ENCODE data around the gene RPL23. TPM values are rescaled to one million over a fixed set of nuclear protein-coding genes. Genes with fewer than 3 reads are reported as not detected.

Gene RPL23
- polyA plus RNA-seq (2013, experiment 1 of 2): 1,978 TPM
- polyA plus RNA-seq (2013, experiment 2 of 2): 2,117 TPM

DNA sequence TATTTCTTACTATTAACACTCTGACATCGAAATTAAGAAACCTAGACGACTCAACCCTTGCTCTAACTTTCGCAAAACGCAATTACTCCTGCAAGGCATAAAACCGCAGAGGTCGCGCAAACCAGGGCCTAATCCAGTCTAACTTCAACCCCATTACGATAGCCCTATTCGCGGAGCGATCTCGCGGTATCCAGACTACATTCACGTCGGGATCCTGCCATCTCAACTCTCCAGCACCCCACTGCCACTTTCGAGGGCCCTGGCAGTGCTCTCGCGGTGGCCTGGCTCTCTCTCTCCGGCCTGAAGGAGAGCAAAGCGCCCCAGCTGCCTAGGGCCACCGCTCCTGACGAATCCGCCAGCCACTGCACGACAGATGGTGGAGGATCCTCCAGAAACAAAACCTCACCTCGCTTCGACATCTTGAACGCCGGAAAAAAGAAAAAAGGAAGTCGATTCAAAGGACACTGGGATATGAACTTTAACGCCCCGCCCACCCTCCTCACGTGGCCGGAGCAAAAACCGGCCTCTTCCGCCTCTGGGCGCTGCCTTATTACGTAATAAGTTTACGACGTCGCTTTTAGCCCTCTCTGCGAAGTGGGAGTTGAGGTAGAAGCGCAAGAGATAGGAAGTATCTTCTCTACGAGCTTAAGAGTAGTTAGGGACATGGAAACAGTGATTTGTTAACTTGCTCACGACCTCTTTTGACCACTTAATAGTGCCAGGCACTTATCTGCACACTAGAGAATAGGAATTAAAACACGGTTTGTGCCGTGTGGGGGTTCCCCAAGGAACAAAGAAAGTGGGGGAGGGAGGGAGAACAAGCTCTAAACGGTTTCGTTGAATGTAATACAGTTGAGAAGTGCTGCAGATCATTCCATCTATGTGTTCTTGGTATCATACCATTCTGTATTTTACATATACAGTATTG lies at the start of gene RPL23:
TSS of gene RPL23 (minus strand) at position 430 of the 928 bp plus-strand sequence. CDS start at position 419, 11 bp downstream.
- peak within 1 kb of the TSS; percentile 99 for H3K9ac ChIP-seq (ENCODE audit: low read depth, low read length)
- under 1% methylated on average over 48 of the region's 48 CpGs for WGBS
- no peaks in the 10 kb centered on the region for H3K27me3 ChIP-seq (ENCODE audit: insufficient read depth, low read length)
- H3K9me3 ChIP-seq (ENCODE audit: insufficient read depth, low read depth, low read length): no peaks in the 10 kb centered on the region
- H3K36me3 ChIP-seq (ENCODE audit: insufficient read depth, low read length): peaks cover 47% of the 10 kb centered on the region
- H3K4me1 ChIP-seq (ENCODE audit: insufficient read depth, low read length): peaks cover 12% of the 10 kb centered on the region; the same call in 1 of the 2 replicates
- H3K4me3 ChIP-seq (ENCODE audit: low read length): peak within 1 kb of the TSS; percentile 95
- H3K27ac ChIP-seq (ENCODE audit: low read depth, low read length): peak within 1 kb of the TSS; percentile 90

DNA sequence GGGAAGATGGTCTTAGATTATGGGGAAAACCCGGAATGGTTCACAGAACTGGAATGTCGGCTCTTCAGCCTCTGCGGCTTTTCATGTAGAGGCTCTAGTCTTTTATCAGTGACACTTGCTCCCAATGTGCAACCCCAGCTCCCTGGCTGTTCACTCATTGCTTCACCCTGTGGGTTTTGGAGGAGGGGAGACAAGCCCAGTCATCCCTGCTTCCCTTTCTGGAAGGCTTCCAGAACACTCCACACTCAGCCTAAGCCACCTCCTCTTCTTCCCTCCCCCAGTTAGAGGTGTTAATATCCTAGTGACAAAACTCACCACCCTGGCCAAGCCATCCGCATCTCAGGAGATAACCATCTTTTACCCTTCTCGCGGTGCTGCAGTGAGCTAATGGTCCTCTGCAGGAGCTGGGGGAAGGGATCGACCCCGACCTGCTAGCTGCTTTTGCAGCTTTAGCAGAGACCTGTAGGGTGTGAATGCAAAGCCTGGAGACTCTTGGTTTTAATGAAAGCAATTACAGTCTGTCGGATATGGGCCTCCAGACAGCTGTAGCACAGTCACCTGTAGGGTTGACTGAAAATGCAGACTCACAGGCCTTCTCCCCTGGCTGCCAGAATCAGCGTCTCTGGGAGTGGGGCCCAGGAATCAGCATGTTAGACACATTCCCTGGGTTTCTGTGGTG lies 47.6 kb upstream of the RPL23 start:
- Histone ChIP-seq H3K4me3 (ENCODE audit: low read length) (no peak overlapping the region), H3K36me3 (ENCODE audit: insufficient read depth, low read length) (peaks cover 45% of the 10 kb centered on the region), H3K9ac (ENCODE audit: low read depth, low read length) (peak overlapping the region; percentile 33; the same call in 1 of the 2 replicates), H3K27ac (ENCODE audit: low read depth, low read length) (0 out of 2 replicates have a peak overlapping the region, but pooled peaks have one; percentile 58), H3K9me3 (ENCODE audit: insufficient read depth, low read depth, low read length) (no peaks in the 10 kb centered on the region), H3K27me3 (ENCODE audit: insufficient read depth, low read length) (no peaks in the 10 kb centered on the region), H3K4me1 (ENCODE audit: insufficient read depth, low read length) (peaks cover 4% of the 10 kb centered on the region; the same call in 1 of the 2 replicates)
- 58% methylated on average over 10 of the region's 10 CpGs for WGBS

DNA sequence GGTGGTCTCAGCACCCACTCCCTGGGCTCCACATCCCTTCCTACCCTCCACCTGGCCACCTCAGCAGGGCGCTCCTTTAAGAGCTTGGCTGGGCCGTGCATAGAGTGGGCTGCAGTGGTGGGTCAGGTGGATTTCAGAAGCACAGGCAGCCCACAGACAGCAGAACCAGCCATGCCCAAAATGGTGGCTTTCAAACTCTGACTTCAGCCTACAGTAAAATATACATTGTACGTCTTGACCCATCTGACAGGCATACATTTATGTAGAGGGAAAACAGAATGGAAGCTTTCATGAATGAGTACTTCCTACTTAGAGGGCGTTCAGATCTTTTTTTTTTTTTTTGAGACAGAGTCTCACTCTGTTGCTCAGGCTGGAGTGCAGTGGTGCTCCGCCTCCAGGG lies 45.9 kb upstream of the RPL23 start:
- no peak overlapping the region for H3K27ac ChIP-seq (ENCODE audit: low read depth, low read length)
- WGBS: 94% methylated on average over 5 of the region's 5 CpGs
- no peak overlapping the region for H3K9ac ChIP-seq (ENCODE audit: low read depth, low read length)
- no peak overlapping the region for H3K4me3 ChIP-seq (ENCODE audit: low read length)
- peaks cover 39% of the 10 kb centered on the region for H3K36me3 ChIP-seq (ENCODE audit: insufficient read depth, low read length)
- H3K9me3 ChIP-seq (ENCODE audit: insufficient read depth, low read depth, low read length): no peaks in the 10 kb centered on the region
- H3K27me3 ChIP-seq (ENCODE audit: insufficient read depth, low read length): no peaks in the 10 kb centered on the region
- H3K4me1 ChIP-seq (ENCODE audit: insufficient read depth, low read length): peaks cover 4% of the 10 kb centered on the region; the same call in 1 of the 2 replicates

DNA sequence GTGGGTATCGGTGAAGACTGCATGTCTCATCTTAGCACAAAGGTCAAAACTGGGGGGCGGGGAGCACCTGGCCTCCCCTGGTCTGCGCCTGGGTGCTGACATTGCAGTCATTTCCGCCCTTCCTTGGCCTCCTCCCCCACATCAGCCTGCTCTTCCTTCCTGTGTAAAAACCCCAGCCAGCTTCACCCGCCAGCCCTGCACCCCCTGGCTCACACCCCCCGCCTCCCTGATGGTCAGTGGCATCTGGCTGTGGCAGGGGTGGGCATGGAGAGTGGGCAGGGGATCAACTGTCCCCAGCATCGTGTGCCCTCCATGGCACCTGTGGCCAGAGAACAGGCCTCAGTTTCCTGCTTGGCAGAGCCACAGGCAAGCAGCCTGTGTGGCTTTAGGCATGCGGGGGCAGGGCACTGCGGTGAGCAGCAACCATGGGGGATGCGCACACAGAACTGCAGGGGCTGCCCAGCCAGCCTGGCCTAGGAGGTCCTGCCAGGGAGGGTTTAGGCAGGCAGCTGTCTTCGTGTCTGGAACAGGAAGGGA lies 45.4 kb upstream of the RPL23 start:
- H3K36me3 ChIP-seq (ENCODE audit: insufficient read depth, low read length): peaks cover 36% of the 10 kb centered on the region
- H3K4me1 ChIP-seq (ENCODE audit: insufficient read depth, low read length): peaks cover 4% of the 10 kb centered on the region; the same call in 1 of the 2 replicates
- 92% methylated on average over 11 of the region's 11 CpGs for WGBS
- H3K27me3 ChIP-seq (ENCODE audit: insufficient read depth, low read length): no peaks in the 10 kb centered on the region
- H3K27ac ChIP-seq (ENCODE audit: low read depth, low read length): no peak overlapping the region
- H3K9ac ChIP-seq (ENCODE audit: low read depth, low read length): no peak overlapping the region
- no peaks in the 10 kb centered on the region for H3K9me3 ChIP-seq (ENCODE audit: insufficient read depth, low read depth, low read length)
- no peak overlapping the region for H3K4me3 ChIP-seq (ENCODE audit: low read length)

DNA sequence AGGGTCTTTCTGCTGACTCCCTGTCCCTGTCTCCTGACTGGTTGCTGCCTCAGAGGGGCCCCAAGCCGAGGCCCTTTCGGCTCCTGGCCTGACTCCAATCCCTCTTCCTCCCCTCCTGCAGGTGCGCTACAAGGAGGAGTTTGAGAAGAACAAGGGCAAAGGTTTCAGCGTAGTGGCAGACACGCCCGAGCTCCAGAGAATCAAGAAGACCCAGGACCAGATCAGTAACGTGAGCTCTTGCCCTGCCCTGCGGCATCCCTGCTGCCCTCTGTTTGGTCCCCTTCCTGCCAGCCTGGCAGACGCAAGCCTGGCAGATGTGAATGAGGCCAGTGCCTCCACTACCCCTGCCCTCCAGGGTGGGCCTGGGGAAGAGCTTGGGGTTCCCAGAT lies 44.8 kb upstream of the RPL23 start:
- H3K27ac ChIP-seq (ENCODE audit: low read depth, low read length): no peak overlapping the region
- 82% methylated on average over 9 of the region's 9 CpGs for WGBS
- H3K27me3 ChIP-seq (ENCODE audit: insufficient read depth, low read length): no peaks in the 10 kb centered on the region
- H3K9ac ChIP-seq (ENCODE audit: low read depth, low read length): no peak overlapping the region
- no peak overlapping the region for H3K4me3 ChIP-seq (ENCODE audit: low read length)
- H3K4me1 ChIP-seq (ENCODE audit: insufficient read depth, low read length): peaks cover 4% of the 10 kb centered on the region; the same call in 1 of the 2 replicates
- no peaks in the 10 kb centered on the region for H3K9me3 ChIP-seq (ENCODE audit: insufficient read depth, low read depth, low read length)
- H3K36me3 ChIP-seq (ENCODE audit: insufficient read depth, low read length): peaks cover 30% of the 10 kb centered on the region

DNA sequence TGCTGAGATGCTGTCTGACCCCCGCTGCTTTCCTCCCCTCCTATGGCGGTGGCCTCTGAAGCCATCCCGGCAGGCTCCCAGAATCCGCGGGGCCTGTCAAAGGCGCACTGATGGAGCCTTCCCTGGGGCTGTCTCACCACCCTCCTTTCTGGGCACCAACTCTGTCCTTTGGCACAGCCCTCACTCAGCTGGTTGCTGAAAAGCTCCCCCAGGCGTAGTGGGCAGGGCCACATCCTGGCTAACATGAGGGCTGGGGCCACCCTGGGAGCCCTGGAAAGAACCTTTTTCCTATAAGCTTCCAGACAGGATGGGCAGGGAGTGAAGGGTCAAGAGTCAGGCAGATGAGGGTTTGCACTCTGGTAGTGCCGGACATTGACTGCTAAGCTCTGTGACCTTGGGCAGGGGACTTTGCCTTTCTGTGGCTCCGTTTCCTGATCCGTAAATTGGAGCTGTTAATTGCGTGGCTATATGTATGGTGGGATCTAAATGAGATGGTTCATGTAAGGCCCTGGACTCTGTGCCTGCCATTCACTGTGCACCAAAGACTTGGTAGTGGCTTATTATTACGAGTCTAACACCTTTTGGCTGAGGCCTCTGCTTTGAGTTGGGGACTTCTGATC lies 44.3 kb upstream of the RPL23 start:
- H3K27me3 ChIP-seq (ENCODE audit: insufficient read depth, low read length): no peaks in the 10 kb centered on the region
- H3K4me3 ChIP-seq (ENCODE audit: low read length): no peak overlapping the region
- no peak overlapping the region for H3K27ac ChIP-seq (ENCODE audit: low read depth, low read length)
- H3K4me1 ChIP-seq (ENCODE audit: insufficient read depth, low read length): peaks cover 4% of the 10 kb centered on the region; the same call in 1 of the 2 replicates
- 81% methylated on average over 12 of the region's 12 CpGs for WGBS
- no peaks in the 10 kb centered on the region for H3K9me3 ChIP-seq (ENCODE audit: insufficient read depth, low read depth, low read length)
- H3K36me3 ChIP-seq (ENCODE audit: insufficient read depth, low read length): peaks cover 30% of the 10 kb centered on the region
- no peak overlapping the region for H3K9ac ChIP-seq (ENCODE audit: low read depth, low read length)

DNA sequence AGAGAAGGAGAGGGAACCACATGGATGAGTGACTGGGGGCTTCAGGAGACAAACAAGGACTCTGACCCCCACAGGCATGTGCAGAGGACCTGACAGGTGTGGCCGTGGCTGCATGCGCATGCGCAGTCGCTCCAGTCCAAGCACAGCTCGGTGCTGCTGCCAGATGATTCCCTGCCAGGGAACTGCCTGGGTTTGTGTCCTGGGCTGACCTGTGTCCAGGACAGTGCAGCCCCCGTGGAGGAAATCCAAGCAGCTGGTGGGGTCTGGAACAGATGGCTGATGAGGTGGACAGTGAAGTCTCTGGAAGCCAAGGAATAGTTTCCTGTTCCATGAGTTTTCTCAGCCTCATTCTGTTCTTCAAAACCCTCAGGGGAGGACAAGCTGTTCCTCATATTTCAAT lies 43.7 kb upstream of the RPL23 start:
- Histone ChIP-seq H3K4me3 (ENCODE audit: low read length) (no peak overlapping the region), H3K27me3 (ENCODE audit: insufficient read depth, low read length) (no peaks in the 10 kb centered on the region), H3K9me3 (ENCODE audit: insufficient read depth, low read depth, low read length) (no peaks in the 10 kb centered on the region), H3K9ac (ENCODE audit: low read depth, low read length) (no peak overlapping the region), H3K36me3 (ENCODE audit: insufficient read depth, low read length) (peaks cover 36% of the 10 kb centered on the region), H3K4me1 (ENCODE audit: insufficient read depth, low read length) (peaks cover 4% of the 10 kb centered on the region; the same call in 1 of the 2 replicates), H3K27ac (ENCODE audit: low read depth, low read length) (0 out of 2 replicates have a peak overlapping the region, but pooled peaks have one; percentile 29)
- 93% methylated on average over 6 of the region's 6 CpGs for WGBS

DNA sequence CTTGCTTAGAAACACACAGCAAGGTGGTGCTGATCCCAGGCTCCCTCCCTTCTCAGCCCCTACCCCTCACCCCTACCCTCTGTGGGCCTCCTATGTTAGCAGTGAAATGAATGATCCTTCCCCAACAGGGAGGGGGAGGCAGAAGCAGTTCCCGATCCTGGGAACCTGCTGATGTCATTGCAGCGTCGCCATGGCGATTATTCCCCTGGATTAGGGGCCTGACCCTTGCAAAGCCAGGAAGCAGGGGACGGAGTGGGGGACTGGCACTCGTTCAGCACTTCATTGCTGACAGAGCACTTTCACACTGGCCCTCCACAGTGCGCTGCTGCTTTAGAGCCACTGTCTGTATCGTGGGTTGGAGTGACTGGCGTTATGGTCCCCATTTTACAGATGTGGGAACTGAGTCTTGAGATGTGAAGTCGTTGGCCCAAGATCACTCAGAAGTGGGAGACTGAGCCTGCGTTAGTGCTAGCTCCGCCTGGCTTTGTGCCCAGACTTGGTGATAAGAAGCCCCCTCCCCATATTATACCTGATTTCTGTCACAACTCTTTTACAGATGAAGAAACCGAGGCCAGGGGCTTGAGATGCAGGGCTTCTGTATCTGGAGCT lies 42.9 kb upstream of the RPL23 start:
- Histone ChIP-seq H3K9ac (ENCODE audit: low read depth, low read length) (no peak overlapping the region), H3K4me1 (ENCODE audit: insufficient read depth, low read length) (peaks cover 4% of the 10 kb centered on the region; the same call in 1 of the 2 replicates), H3K27ac (ENCODE audit: low read depth, low read length) (peak overlapping the region; percentile 30; the same call in 1 of the 2 replicates), H3K9me3 (ENCODE audit: insufficient read depth, low read depth, low read length) (no peaks in the 10 kb centered on the region), H3K36me3 (ENCODE audit: insufficient read depth, low read length) (peaks cover 44% of the 10 kb centered on the region), H3K27me3 (ENCODE audit: insufficient read depth, low read length) (no peaks in the 10 kb centered on the region), H3K4me3 (ENCODE audit: low read length) (no peak overlapping the region)
- WGBS: 83% methylated on average over 13 of the region's 13 CpGs

DNA sequence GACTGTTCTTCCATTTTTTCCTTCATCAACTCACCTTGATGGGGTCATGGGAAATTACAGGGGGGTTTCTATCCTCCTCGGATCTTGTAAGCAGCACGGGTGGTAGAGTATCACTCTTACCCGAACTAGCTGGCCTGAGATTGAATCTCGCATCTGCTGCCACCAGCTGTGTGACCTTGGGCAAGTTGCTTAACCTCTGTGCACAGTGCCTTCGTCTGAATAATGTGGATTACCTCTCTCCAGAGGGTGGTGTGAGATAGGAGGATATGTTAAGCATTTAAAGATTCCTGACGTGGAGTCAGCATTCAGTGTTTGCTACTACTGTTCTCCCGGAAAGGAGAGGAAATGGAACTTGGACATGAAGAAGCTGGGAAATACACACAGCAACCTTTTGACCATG lies 40.8 kb upstream of the RPL23 start:
- Histone ChIP-seq H3K4me3 (ENCODE audit: low read length) (no peak overlapping the region), H3K9ac (ENCODE audit: low read depth, low read length) (no peak overlapping the region), H3K36me3 (ENCODE audit: insufficient read depth, low read length) (peaks cover 57% of the 10 kb centered on the region), H3K9me3 (ENCODE audit: insufficient read depth, low read depth, low read length) (no peaks in the 10 kb centered on the region), H3K4me1 (ENCODE audit: insufficient read depth, low read length) (no peaks in the 10 kb centered on the region; the same call in 1 of the 2 replicates), H3K27ac (ENCODE audit: low read depth, low read length) (no peak overlapping the region), H3K27me3 (ENCODE audit: insufficient read depth, low read length) (no peaks in the 10 kb centered on the region)
- WGBS: 72% methylated on average over 7 of the region's 7 CpGs

DNA sequence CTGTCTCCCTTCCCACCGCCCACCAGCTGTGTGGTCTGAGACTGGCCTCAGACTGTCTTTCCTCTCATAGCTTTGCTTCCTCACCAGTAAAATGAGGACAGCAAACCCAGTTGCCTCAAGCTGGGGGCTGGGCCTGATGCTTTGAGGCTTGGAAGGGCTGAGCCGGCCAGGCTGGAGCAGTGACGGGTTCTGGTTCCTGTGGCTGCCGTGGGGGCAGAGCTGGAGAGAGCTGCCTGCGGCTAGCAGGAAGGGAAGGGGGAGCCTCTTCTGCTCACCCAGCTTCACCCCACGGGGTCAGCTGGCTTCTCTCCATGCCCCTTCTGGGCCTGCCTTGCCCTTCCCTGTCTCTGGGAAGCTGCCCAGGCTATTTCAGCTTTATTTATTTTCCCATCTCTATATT lies 40.1 kb upstream of the RPL23 start:
- H3K27ac ChIP-seq (ENCODE audit: low read depth, low read length): no peak overlapping the region
- no peaks in the 10 kb centered on the region for H3K27me3 ChIP-seq (ENCODE audit: insufficient read depth, low read length)
- no peaks in the 10 kb centered on the region for H3K9me3 ChIP-seq (ENCODE audit: insufficient read depth, low read depth, low read length)
- no peak overlapping the region for H3K9ac ChIP-seq (ENCODE audit: low read depth, low read length)
- 80% methylated on average over 6 of the region's 6 CpGs for WGBS
- no peak overlapping the region for H3K4me3 ChIP-seq (ENCODE audit: low read length)
- H3K4me1 ChIP-seq (ENCODE audit: insufficient read depth, low read length): no peaks in the 10 kb centered on the region; the same call in 1 of the 2 replicates
- H3K36me3 ChIP-seq (ENCODE audit: insufficient read depth, low read length): peaks cover 56% of the 10 kb centered on the region
